Urothelium cell line (cell line): Measurements from ENCODE around the gene MICAL3.

Source experiments
- DNase-seq: peaks from one replicate; pipeline ENCODE4 v3.0.0; 2011; ENCODE audit warnings: low spot score, mixed read lengths
- FAIRE-seq: peaks from 2 replicates; lab custom pipeline; 2011; peaks lifted over from hg19 to GRCh38; lab: Jason Lieb, UNC

Gene MICAL3

DNA sequence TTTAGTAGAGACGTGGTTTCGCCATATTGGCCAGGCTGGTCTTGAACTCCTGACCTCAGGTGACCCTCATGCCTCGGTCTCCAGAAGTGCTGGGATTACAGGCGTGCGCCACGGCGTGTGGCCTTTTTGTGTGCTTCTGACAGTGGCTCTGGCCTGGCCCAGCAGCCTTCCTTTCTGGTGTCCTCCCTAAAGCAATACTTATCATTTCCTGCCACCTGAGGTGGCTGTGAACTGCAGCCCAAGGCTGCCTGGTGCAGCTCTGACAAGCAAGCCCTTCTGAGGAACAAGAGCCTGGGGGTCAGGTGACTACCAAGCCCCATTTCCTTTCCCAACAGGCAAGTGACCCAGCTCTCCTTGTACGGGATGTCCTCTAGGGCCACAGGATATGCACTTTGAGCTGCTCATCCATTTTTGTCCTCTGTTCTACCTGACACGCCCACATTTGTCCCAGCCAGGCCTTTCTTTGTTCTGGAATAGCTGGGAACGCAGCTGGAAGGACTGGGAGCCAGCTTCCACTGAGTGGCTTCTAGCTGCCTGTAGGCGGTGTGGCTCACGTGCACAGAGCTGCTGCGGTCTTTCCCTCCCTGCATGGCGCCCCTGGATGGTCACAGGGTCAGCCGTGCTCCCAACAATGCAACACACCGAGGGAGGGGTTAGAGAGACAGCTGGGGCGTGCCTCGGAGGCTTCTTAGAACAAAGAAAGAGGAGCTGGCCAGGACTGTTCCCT lies 237.8 kb downstream of the MICAL3 start:
- no peak for FAIRE-seq
- no peak for DNase-seq

- FAIRE-seq (peak; percentile 32), DNase-seq (peak; percentile 69)
Observed at GRCh38 chr22:17785185-17786184, 238.9 kb downstream of the MICAL3 start.

GRCh38 chr22:17784776-17785175 lies 239.6 kb downstream of the MICAL3 start:
- FAIRE-seq (no peak), DNase-seq (no peak)

DNA sequence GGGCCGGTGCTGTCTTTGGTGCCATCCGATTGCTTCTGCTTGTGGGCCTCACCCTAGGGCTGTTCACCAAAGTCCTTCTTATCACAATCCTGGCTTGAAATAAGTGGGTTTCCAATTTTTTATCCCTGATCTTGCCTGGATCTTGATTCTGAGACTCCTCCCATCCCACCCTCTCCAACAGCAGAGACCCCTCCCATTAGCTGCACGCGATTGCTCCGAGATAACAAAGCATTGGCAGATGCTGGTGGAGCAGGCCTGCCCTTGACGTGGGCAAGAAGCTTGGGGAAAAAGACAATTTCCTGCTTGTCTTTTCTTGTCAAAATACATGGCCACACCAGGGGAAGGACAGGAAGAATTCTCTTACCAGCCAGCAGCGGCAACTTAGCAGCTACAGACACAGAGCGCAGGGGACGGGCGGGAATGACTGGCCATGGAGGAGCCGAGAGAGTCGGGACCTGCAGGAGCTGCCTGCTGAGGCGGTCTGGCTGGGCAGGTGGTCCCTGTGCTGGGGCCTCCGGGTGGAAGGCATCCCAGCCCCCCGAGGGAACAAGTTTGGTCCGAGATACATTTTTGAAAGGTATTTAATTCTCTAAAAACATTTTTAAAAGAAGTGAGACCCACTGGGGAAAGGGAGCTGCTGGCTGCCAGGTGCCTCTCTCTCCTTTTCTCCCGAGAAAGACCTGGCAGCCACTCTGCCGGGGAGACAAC lies 240.4 kb downstream of the MICAL3 start:
- DNase-seq (no peak), FAIRE-seq (no peak)

DNA sequence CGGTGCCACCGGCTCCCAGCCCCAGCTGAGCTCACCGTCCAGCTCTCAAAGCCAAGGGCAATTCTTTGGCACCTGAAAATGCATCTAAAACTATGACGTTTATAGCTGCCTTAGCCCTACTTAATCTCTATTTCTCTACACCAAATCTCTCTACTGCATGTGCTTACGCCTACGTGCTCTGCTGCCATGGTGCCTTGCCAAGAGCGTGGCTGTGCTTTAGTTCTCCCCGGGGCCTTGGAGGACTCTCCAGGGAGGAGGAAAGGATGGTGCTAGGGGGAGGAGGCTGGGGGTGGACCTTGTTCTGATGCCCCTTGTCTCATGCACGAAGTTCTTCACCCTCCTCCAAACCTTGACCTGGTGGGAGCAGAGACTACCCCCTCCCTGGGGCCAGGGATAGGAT lies 241.0 kb downstream of the MICAL3 start:
- FAIRE-seq (no peak), DNase-seq (no peak)

DNA sequence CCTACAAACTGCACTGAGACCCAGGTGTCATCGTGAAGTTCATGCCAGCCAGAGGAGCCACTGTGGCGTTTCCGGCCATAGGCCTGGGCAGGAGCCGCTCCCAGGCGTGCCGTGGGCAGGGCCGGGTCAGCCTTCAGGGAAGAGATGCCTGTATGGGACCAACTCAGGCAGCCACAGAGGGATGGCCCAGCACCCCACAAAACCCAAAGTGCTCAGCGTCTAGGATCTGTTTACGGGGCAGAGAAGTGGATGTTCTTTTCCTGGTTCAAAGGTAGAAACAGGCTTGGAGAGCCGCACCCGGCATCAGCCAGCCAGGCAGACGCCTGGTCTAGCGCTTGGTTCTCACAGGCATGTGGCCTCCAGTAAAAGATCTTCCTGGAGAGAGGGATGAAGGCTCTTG lies 241.7 kb downstream of the MICAL3 start:
- DNase-seq: no peak
- no peak for FAIRE-seq

- FAIRE-seq (no peak), DNase-seq (no peak)
Observed at GRCh38 chr22:17782158-17782557, 242.2 kb downstream of the MICAL3 start.

GRCh38 chr22:17781319-17782031 lies 242.9 kb downstream of the MICAL3 start:
- FAIRE-seq (no peak), DNase-seq (peak; percentile 41)

GRCh38 chr22:17780741-17781318 lies 243.5 kb downstream of the MICAL3 start:
- DNase-seq: no peak
- no peak for FAIRE-seq

DNA sequence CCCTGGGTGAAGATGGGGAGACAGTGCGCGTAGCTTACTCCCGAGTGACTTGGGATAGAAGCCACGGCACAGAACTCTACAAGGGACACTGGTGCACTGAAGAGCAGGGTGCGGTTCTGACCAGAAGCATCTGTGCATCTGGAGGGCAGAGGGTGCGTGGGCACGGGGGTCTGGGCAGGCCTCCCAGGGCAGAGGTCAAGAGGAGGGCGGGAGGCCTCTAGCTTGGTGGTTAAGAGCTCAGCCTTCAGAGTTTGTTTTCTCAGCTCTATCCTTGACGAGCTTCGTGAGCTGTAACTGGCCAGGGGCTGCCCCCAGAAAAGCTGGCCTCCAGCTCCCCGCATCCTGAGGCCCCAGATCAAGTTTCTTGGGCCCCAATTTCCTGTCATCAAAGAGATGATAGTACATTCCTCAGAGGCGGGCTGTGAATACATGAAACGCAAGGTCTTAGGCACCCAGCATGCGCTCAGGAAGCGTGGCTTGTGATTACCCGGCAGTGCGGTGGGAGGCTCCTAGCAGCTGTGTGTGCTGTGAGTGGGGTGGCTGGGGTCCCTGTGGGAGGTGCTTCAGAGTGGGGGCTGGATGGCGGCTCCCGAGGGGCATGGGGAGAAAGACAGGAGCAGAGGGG lies 244.1 kb downstream of the MICAL3 start:
- FAIRE-seq: no peak
- DNase-seq: no peak

- DNase-seq (no peak), FAIRE-seq (no peak)
Observed at GRCh38 chr22:17779286-17780115, 244.9 kb downstream of the MICAL3 start.

- no peak for FAIRE-seq
- no peak for DNase-seq
Observed at GRCh38 chr22:17778412-17778976, 245.9 kb downstream of the MICAL3 start.

- FAIRE-seq: no peak
- no peak for DNase-seq
Observed at GRCh38 chr22:17777717-17778044, 246.7 kb downstream of the MICAL3 start.

DNA sequence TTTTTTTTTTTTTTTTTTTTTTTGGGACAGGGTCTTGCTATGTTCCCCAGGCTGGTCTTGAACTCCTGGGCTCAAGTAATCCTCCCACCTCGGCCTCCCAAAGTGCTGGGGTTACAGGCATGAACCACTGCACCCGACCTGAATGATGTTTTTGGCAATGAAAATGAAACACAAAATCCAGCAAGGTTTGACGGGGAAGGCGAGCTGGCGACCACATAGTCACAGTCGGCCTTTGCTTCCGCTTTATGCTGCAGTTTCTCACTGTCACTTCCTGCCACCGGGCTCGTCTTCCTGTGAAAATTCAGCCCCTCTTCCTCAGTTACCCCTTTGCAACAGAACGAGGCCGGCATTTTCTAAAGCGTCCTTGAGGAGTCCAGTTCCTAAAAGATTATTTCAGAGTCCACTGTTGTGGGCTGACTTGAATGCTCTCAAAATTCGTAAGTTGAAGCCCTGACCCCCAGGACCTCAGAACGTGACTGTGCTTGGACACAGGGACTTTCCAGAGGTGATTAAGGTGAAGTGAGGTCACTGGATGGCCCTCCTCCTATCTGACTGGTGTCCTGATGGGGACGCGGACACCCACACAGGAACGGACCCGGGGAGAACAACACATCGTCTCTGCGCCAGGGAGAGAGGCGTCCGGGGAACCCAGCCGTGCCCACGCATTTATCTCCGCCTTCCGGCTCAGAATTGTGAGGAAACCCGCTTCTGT lies 247.2 kb downstream of the MICAL3 start:
- DNase-seq: no peak
- FAIRE-seq: no peak

DNA sequence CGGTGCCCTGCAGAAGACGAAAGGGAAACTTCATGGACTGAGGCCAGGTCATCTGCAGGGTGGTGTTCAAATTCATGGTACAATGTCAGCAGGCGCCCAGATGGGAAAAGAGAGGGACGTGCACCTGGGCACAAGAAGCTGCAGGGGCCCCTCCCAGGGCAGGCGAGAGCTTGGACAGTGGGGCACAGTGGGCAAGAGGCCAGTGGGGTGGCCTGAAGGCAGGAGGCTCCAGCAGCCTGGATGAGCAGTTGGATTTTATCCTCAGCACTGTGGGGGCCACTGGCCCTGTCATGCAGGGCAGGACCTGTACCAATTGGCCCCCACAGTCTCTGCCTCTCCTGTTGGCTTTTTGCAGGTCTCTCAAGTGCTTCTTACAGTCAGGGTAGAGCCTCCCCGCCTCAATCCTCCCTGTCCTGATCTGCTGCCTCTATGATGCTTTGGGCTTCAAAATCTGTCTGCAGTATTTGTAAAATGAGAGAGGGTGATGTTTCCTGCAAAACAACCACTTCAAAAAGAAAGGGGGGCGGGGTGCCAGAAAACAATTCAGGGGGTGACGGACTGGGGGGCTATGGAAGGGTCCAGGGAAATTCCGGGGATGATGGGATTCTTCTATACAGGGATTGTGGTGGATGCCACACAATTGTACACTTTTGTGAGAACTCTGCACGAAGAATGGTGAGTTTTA lies 248.4 kb downstream of the MICAL3 start:
- no peak for FAIRE-seq
- DNase-seq: no peak

- DNase-seq (no peak), FAIRE-seq (no peak)
Observed at GRCh38 chr22:17774926-17775685, 249.3 kb downstream of the MICAL3 start.
